ENCODE measurements around the gene ESYT1. TPM values are rescaled to one million over a fixed set of nuclear protein-coding genes. Genes with fewer than 3 reads are reported as not detected.

The ESYT1 gene
- total RNA-seq, 1 experiment from 2014 or later: 107 TPM

DNA sequence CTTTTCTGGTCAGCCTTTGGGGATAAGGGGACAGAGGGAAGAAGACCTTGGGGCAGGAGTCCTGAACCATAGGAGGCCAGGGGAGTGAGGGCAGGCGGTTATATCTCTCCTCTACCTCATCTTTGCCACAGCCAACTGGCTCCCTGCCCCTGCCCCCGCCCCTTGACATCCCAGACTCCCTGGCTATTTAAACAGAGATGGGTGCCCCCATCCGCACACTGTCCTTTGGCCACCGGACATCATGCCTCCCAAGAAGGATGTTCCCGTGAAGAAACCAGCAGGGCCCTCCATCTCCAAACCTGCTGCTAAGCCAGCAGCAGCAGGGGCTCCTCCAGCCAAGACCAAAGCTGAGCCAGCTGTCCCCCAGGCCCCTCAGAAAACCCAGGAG, 25.6 kb downstream of the ESYT1 start:
- H3K27ac ChIP-seq (ENCODE audit: low read depth, low read length, poor library complexity, severe bottlenecking): peak overlapping the region; percentile 79
- DNase-seq (ENCODE audit: low spot score): no peak
- CTCF ChIA-PET: no interaction called here
- no peaks in the 10 kb centered on the region for H3K36me3 ChIP-seq (ENCODE audit: insufficient read depth, low read length, poor library complexity, severe bottlenecking)
- no peaks in the 10 kb centered on the region for H3K9me3 ChIP-seq (ENCODE audit: low read depth, low read length, poor library complexity, severe bottlenecking)
- peaks cover 20% of the 10 kb centered on the region for H3K4me1 ChIP-seq (ENCODE audit: insufficient read depth, low read length, poor library complexity, severe bottlenecking)
- BruUV-seq (replicated peaks): no TSS peak
- intact Hi-C loops (cut with micrococcal nuclease; ENCODE audit: unreplicated experiment): no loop called here
- POLR2A ChIA-PET (ENCODE audit: low non-redundant PET): no interaction called here
- H3K27me3 ChIP-seq (replicated peaks; ENCODE audit: insufficient read depth, low read depth, low read length, poor library complexity): no peaks in the 10 kb centered on the region
- peak overlapping the region; percentile 56 for H3K4me3 ChIP-seq (ENCODE audit: low read depth, low read length, poor library complexity, severe bottlenecking)
- TF ChIP-seq, protein P1, sequence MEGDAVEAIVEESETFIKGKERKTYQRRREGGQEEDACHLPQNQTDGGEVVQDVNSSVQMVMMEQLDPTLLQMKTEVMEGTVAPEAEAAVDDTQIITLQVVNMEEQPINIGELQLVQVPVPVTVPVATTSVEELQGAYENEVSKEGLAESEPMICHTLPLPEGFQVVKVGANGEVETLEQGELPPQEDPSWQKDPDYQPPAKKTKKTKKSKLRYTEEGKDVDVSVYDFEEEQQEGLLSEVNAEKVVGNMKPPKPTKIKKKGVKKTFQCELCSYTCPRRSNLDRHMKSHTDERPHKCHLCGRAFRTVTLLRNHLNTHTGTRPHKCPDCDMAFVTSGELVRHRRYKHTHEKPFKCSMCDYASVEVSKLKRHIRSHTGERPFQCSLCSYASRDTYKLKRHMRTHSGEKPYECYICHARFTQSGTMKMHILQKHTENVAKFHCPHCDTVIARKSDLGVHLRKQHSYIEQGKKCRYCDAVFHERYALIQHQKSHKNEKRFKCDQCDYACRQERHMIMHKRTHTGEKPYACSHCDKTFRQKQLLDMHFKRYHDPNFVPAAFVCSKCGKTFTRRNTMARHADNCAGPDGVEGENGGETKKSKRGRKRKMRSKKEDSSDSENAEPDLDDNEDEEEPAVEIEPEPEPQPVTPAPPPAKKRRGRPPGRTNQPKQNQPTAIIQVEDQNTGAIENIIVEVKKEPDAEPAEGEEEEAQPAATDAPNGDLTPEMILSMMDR (conservative IDR thresholded peaks at IDR 0.05; ENCODE audit: low read depth, low read length): no peak
- TF ChIP-seq EZH2 (IDR thresholded peaks at IDR 0.05; ENCODE audit: borderline replicate concordance, low read depth, low read length, poor library complexity, severe bottlenecking): no peak

DNA sequence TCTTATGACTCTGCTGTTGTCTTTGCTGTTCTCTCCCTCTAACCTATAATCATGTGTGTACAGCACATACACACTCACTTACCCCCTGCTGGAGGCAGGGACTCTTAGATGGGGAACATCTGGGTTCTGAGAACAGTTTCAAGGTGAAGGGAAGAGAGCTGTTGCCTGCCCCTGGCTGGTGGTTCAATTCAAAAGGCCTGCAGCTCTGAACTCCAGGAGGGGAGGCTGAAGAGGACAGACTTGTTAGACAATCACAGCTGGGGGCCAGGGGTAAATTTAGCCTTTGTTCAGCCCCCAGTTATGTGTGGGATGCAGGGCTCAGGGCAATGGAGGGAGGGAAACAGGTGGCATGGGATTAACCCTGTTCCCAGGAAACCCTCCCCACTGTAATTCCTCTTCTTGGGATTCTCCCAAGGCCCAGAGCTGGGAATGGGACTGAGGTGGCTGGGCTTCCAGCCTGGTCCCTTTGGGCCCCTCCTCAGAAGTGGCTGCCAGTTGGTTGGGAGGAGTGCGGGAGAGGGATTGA, 26.2 kb downstream of the ESYT1 start:
- Histone ChIP-seq H3K27ac (ENCODE audit: low read depth, low read length, poor library complexity, severe bottlenecking) (no peak overlapping the region), H3K9me3 (ENCODE audit: low read depth, low read length, poor library complexity, severe bottlenecking) (no peaks in the 10 kb centered on the region), H3K4me3 (ENCODE audit: low read depth, low read length, poor library complexity, severe bottlenecking) (no peak overlapping the region), H3K4me1 (ENCODE audit: insufficient read depth, low read length, poor library complexity, severe bottlenecking) (peaks cover 20% of the 10 kb centered on the region), H3K27me3 (replicated peaks; ENCODE audit: insufficient read depth, low read depth, low read length, poor library complexity) (no peaks in the 10 kb centered on the region), H3K36me3 (ENCODE audit: insufficient read depth, low read length, poor library complexity, severe bottlenecking) (peaks cover 2% of the 10 kb centered on the region)
- DNase-seq (ENCODE audit: low spot score): no peak
- intact Hi-C loops (cut with micrococcal nuclease; ENCODE audit: unreplicated experiment): no loop called here
- BruUV-seq (replicated peaks): no TSS peak
- POLR2A ChIA-PET (ENCODE audit: low non-redundant PET): no interaction called here
- CTCF ChIA-PET: interaction anchor here (1.4 kb wide), 1 partner anchor 35 kb away, joined by 5 read pairs; the partner anchor contains the start of gene SMARCC2
- TF ChIP-seq EZH2 (IDR thresholded peaks at IDR 0.05; ENCODE audit: borderline replicate concordance, low read depth, low read length, poor library complexity, severe bottlenecking): no peak
- TF ChIP-seq, protein P1 (conservative IDR thresholded peaks at IDR 0.05; ENCODE audit: low read depth, low read length): no peak

DNA sequence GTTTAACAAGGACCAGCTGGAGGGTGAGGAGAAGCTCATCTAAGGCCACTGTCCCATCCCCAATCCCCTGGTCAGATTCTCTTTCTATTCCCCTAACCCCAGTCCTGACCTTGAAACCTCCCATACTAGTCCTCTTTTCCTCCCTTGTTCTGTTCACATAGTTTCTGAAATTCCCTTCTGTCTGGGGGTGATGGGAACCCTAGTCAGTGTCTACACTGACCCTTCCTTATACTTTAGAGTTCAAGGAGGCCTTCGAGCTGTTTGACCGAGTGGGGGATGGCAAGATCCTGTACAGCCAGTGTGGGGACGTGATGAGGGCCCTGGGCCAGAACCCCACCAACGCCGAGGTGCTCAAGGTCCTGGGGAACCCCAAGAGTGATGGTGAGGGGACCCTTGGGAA, 26.8 kb downstream of the ESYT1 start:
- intact Hi-C loops (cut with micrococcal nuclease; ENCODE audit: unreplicated experiment): no loop called here
- POLR2A ChIA-PET (ENCODE audit: low non-redundant PET): interaction anchor here (0.7 kb wide), 1 partner anchor 180 kb away, joined by 4 read pairs; no protein-coding TSS in a partner anchor
- DNase-seq (ENCODE audit: low spot score): no peak

More for the DNA sequence above, 26.8 kb downstream of the ESYT1 start:
- no peaks in the 10 kb centered on the region for H3K9me3 ChIP-seq (ENCODE audit: low read depth, low read length, poor library complexity, severe bottlenecking)
- no TSS peak for BruUV-seq (replicated peaks)
- CTCF ChIA-PET: interaction anchor here (1.4 kb wide), 1 partner anchor 35 kb away, joined by 5 read pairs; the partner anchor contains the start of gene SMARCC2
- H3K4me3 ChIP-seq (ENCODE audit: low read depth, low read length, poor library complexity, severe bottlenecking): no peak overlapping the region
- H3K4me1 ChIP-seq (ENCODE audit: insufficient read depth, low read length, poor library complexity, severe bottlenecking): peaks cover 23% of the 10 kb centered on the region
- H3K27ac ChIP-seq (ENCODE audit: low read depth, low read length, poor library complexity, severe bottlenecking): no peak overlapping the region
- H3K27me3 ChIP-seq (replicated peaks; ENCODE audit: insufficient read depth, low read depth, low read length, poor library complexity): no peaks in the 10 kb centered on the region
- no peak for TF ChIP-seq EZH2 (IDR thresholded peaks at IDR 0.05; ENCODE audit: borderline replicate concordance, low read depth, low read length, poor library complexity, severe bottlenecking)
- TF ChIP-seq, protein P1 (conservative IDR thresholded peaks at IDR 0.05; ENCODE audit: low read depth, low read length): no peak
- H3K36me3 ChIP-seq (ENCODE audit: insufficient read depth, low read length, poor library complexity, severe bottlenecking): peaks cover 7% of the 10 kb centered on the region

All from A673 (cell line).